ENCODE data around the gene GBA3.

The GBA3 gene

DNA sequence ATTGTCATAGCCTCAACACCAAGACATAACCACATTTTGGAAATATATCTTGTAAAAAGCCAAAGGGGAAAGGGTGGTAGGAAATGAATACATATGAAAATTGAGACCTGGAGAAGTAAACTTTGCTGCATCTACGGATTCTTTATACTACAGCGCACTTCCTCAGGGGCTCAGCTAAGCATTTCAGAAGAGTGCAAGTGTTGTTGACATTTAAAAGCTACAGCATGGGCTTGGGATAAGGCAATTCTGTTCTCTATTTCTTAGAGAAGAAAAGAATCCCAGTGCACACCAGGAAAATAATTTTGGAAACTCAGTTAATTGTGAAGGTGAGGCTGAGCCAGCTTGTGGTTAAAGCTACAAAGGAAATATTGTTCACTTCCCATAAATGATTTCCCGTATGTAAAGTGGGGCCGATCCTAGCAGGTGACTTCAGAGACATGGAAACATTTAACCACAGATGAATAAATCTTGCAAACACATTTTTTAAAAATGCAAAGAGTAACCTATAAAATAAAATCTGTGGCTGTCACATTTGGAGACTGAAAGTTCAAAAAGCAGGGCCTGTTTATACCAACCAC, 12.6 kb upstream of the GBA3 start:
- H3K9ac ChIP-seq (ENCODE audit: low read length): no peak overlapping the region
- no peak overlapping the region for H2AK5ac ChIP-seq (ENCODE audit: low read length)
- H4K8ac ChIP-seq (ENCODE audit: low read depth, low read length): no peak overlapping the region
- H3K4me3 ChIP-seq (ENCODE audit: low read depth, low read length): no peak overlapping the region
- H3K9me3 ChIP-seq (ENCODE audit: insufficient read depth, low read depth, low read length): no peaks in the 10 kb centered on the region
- H3K27ac ChIP-seq (ENCODE audit: low read depth, low read length): no peak overlapping the region
- no CpG with 5 or more reads among the region's 4 CpGs for WGBS (ENCODE audit: extremely low coverage, insufficient coverage, insufficient read length)
- no peaks in the 10 kb centered on the region for H3K79me1 ChIP-seq (ENCODE audit: low read length)
- DNase-seq: no peak
- no peak overlapping the region for H2AFZ ChIP-seq (ENCODE audit: insufficient read depth, low read length, poor library complexity)
- no peak overlapping the region for H3K18ac ChIP-seq (ENCODE audit: low read length)
- H3K23ac ChIP-seq (ENCODE audit: low read length): no peak overlapping the region
- no peak overlapping the region for H3K4ac ChIP-seq (ENCODE audit: low read depth, low read length)
- H3K4me2 ChIP-seq (ENCODE audit: low read length): no peak overlapping the region
- no peak overlapping the region for H4K12ac ChIP-seq (ENCODE audit: low read depth, low read length)
- no peak overlapping the region for H2BK5ac ChIP-seq (ENCODE audit: low read depth, low read length, poor library complexity)
- no peaks in the 10 kb centered on the region for H3K79me2 ChIP-seq (ENCODE audit: control insufficient read depth, insufficient read depth, low read length, poor library complexity)
- H3K14ac ChIP-seq (ENCODE audit: low read length): no peak overlapping the region
- no peaks in the 10 kb centered on the region for H3K27me3 ChIP-seq (ENCODE audit: insufficient read depth, low read length)
- H3K4me1 ChIP-seq (ENCODE audit: control insufficient read depth in 1 of 2, insufficient read depth in 2 of 2, low read length in 2 of 2): no peaks in the 10 kb centered on the region
- H2BK120ac ChIP-seq (ENCODE audit: insufficient read depth, low read length, poor library complexity): no peak overlapping the region
- H2BK12ac ChIP-seq (ENCODE audit: low read length): no peak overlapping the region
- no peaks in the 10 kb centered on the region for H3K36me3 ChIP-seq (ENCODE audit: control insufficient read depth in 1 of 2, insufficient read depth in 2 of 2, low read length in 2 of 2)
- no peak overlapping the region for H4K91ac ChIP-seq (ENCODE audit: low read depth, low read length)

DNA sequence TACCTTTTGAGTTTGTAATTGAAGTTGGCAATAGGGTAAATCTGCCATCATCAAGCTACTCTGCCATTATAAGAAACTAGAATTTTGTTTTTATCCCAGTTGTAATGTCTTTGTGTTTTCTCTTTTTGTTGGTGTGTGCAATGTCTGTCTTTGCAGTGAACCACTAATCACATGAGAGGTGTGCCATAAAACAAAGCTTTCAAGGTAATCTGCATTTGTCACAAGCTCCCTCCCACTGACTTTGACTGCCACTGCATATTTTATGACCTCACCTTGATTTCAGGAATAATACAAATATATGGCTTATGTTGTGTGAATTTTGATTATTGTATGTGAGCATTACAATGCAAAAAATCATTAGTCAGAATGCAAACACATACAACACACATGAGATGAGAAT, 9.0 kb upstream of the GBA3 start:
- Histone ChIP-seq H4K12ac (ENCODE audit: low read depth, low read length) (no peak overlapping the region), H2BK5ac (ENCODE audit: low read depth, low read length, poor library complexity) (no peak overlapping the region), H3K27ac (ENCODE audit: low read depth, low read length) (no peak overlapping the region), H3K9ac (ENCODE audit: low read length) (no peak overlapping the region), H3K79me2 (ENCODE audit: control insufficient read depth, insufficient read depth, low read length, poor library complexity) (no peaks in the 10 kb centered on the region), H3K79me1 (ENCODE audit: low read length) (no peaks in the 10 kb centered on the region), H3K18ac (ENCODE audit: low read length) (no peak overlapping the region), H3K14ac (ENCODE audit: low read length) (no peak overlapping the region), H2AFZ (ENCODE audit: insufficient read depth, low read length, poor library complexity) (no peak overlapping the region), H2BK12ac (ENCODE audit: low read length) (no peak overlapping the region), H3K4me2 (ENCODE audit: low read length) (no peak overlapping the region), H2AK5ac (ENCODE audit: low read length) (no peak overlapping the region), H3K4ac (ENCODE audit: low read depth, low read length) (no peak overlapping the region), H3K4me1 (ENCODE audit: control insufficient read depth in 1 of 2, insufficient read depth in 2 of 2, low read length in 2 of 2) (peaks cover 0 to 2% of the 10 kb centered on the region in 2 experiments), H4K91ac (ENCODE audit: low read depth, low read length) (no peak overlapping the region), H3K36me3 (ENCODE audit: control insufficient read depth in 1 of 2, insufficient read depth in 2 of 2, low read length in 2 of 2) (no peaks in the 10 kb centered on the region), H3K27me3 (ENCODE audit: insufficient read depth, low read length) (no peaks in the 10 kb centered on the region), H3K9me3 (ENCODE audit: insufficient read depth, low read depth, low read length) (no peaks in the 10 kb centered on the region), H2BK120ac (ENCODE audit: insufficient read depth, low read length, poor library complexity) (no peak overlapping the region), H3K23ac (ENCODE audit: low read length) (no peak overlapping the region), H4K8ac (ENCODE audit: low read depth, low read length) (no peak overlapping the region), H3K4me3 (ENCODE audit: low read depth, low read length) (no peak overlapping the region)
- no peak for DNase-seq

DNA sequence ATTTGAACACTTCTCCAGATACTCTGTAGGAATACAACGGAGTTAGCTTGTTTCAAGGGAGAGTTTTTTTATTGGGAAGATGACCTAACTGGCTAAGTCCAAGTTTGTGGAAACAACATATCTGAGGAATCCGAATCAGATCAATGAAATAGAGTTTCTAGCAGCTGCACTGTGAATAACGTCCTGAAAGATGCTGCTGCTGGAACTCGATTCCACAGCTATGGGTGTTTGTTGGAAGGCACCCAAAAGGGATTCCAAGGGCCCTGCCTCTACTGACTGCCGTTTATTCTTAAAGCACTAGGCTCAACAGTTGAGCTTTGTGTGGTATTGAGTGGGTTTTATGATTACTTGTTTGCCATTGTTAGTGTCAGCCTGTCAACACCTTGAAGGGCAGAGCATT, 6.6 kb upstream of the GBA3 start:
- Histone ChIP-seq H3K27me3 (ENCODE audit: insufficient read depth, low read length) (no peaks in the 10 kb centered on the region), H3K4me2 (ENCODE audit: low read length) (no peak overlapping the region), H2BK5ac (ENCODE audit: low read depth, low read length, poor library complexity) (no peak overlapping the region), H3K27ac (ENCODE audit: low read depth, low read length) (no peak overlapping the region), H3K79me2 (ENCODE audit: control insufficient read depth, insufficient read depth, low read length, poor library complexity) (no peaks in the 10 kb centered on the region), H3K36me3 (ENCODE audit: control insufficient read depth in 1 of 2, insufficient read depth in 2 of 2, low read length in 2 of 2) (no peaks in the 10 kb centered on the region), H3K23ac (ENCODE audit: low read length) (no peak overlapping the region), H4K91ac (ENCODE audit: low read depth, low read length) (no peak overlapping the region), H3K9ac (ENCODE audit: low read length) (no peak overlapping the region), H3K14ac (ENCODE audit: low read length) (no peak overlapping the region), H2BK12ac (ENCODE audit: low read length) (no peak overlapping the region), H2AFZ (ENCODE audit: insufficient read depth, low read length, poor library complexity) (no peak overlapping the region), H4K12ac (ENCODE audit: low read depth, low read length) (no peak overlapping the region), H3K4me1 (ENCODE audit: control insufficient read depth in 1 of 2, insufficient read depth in 2 of 2, low read length in 2 of 2) (peaks cover 0 to 2% of the 10 kb centered on the region in 2 experiments), H3K9me3 (ENCODE audit: insufficient read depth, low read depth, low read length) (no peaks in the 10 kb centered on the region), H3K4ac (ENCODE audit: low read depth, low read length) (no peak overlapping the region), H3K4me3 (ENCODE audit: low read depth, low read length) (no peak overlapping the region), H4K8ac (ENCODE audit: low read depth, low read length) (no peak overlapping the region), H2AK5ac (ENCODE audit: low read length) (no peak overlapping the region), H2BK120ac (ENCODE audit: insufficient read depth, low read length, poor library complexity) (no peak overlapping the region), H3K18ac (ENCODE audit: low read length) (no peak overlapping the region), H3K79me1 (ENCODE audit: low read length) (no peaks in the 10 kb centered on the region)
- DNase-seq: no peak
- no CpG with 5 or more reads among the region's 5 CpGs for WGBS (ENCODE audit: extremely low coverage, insufficient coverage, insufficient read length)

DNA sequence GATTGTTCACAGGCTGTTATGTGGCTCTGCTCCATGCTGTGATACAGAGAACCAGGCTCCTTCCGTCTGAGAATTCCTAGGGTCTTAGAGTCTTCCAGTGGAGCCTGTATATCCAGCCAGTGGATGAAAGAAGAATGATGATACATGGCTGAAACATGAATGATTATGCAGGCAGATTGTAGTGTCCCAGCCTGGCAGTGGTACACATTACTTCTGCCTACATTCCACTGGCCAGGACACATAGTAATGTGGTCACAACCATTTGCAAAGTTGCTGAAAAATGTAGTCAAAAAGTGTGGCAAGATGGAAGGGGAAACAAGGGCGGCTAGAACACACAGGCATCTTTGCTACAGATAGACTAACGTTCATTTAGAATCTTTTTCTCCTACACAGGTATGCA, 4.5 kb upstream of the GBA3 start:
- Histone ChIP-seq H2BK12ac (ENCODE audit: low read length) (no peak overlapping the region), H3K79me1 (ENCODE audit: low read length) (no peaks in the 10 kb centered on the region), H4K12ac (ENCODE audit: low read depth, low read length) (no peak overlapping the region), H3K79me2 (ENCODE audit: control insufficient read depth, insufficient read depth, low read length, poor library complexity) (no peaks in the 10 kb centered on the region), H3K36me3 (ENCODE audit: control insufficient read depth in 1 of 2, insufficient read depth in 2 of 2, low read length in 2 of 2) (no peaks in the 10 kb centered on the region), H3K9me3 (ENCODE audit: insufficient read depth, low read depth, low read length) (no peaks in the 10 kb centered on the region), H3K4me3 (ENCODE audit: low read depth, low read length) (no peak overlapping the region), H4K91ac (ENCODE audit: low read depth, low read length) (no peak overlapping the region), H4K8ac (ENCODE audit: low read depth, low read length) (no peak overlapping the region), H3K27ac (ENCODE audit: low read depth, low read length) (no peak overlapping the region), H3K4me2 (ENCODE audit: low read length) (no peak overlapping the region), H2AFZ (ENCODE audit: insufficient read depth, low read length, poor library complexity) (no peak overlapping the region), H3K9ac (ENCODE audit: low read length) (no peak overlapping the region), H3K4me1 (ENCODE audit: control insufficient read depth in 1 of 2, insufficient read depth in 2 of 2, low read length in 2 of 2) (peaks cover 0 to 2% of the 10 kb centered on the region in 2 experiments), H3K4ac (ENCODE audit: low read depth, low read length) (no peak overlapping the region), H2AK5ac (ENCODE audit: low read length) (no peak overlapping the region), H3K18ac (ENCODE audit: low read length) (no peak overlapping the region), H2BK5ac (ENCODE audit: low read depth, low read length, poor library complexity) (no peak overlapping the region), H3K23ac (ENCODE audit: low read length) (no peak overlapping the region), H3K27me3 (ENCODE audit: insufficient read depth, low read length) (no peaks in the 10 kb centered on the region), H3K14ac (ENCODE audit: low read length) (no peak overlapping the region), H2BK120ac (ENCODE audit: insufficient read depth, low read length, poor library complexity) (no peak overlapping the region)
- WGBS (ENCODE audit: extremely low coverage, insufficient coverage, insufficient read length): no CpG with 5 or more reads among the region's 3 CpGs
- DNase-seq: peak; percentile 78 to 95

Measured in trophoblast cell (in vitro differentiated cells and primary cell).